GM19328 (cell line): ENCODE measurements around the gene PTGIR.

ENCODE experiments used
- ATAC-seq: cut with Tn5 transposase; IDR thresholded peaks from one replicate; pipeline ENCODE4 v1.9.1; 2021; ENCODE audit warnings: mild to moderate bottlenecking, moderate library complexity; ENCODE audit not compliant: unreplicated experiment

The PTGIR gene

GRCh38 chr19:46616631-46617322 lies 8.1 kb downstream of the PTGIR start:
- no peak for ATAC-seq

GRCh38 chr19:46615966-46616365 lies 8.9 kb downstream of the PTGIR start:
- no peak for ATAC-seq

- ATAC-seq: no peak
Observed at GRCh38 chr19:46614114-46614722, 10.7 kb downstream of the PTGIR start.

GRCh38 chr19:46613525-46613924 lies 11.4 kb downstream of the PTGIR start:
- no peak for ATAC-seq

- ATAC-seq: no peak
Observed at GRCh38 chr19:46611776-46612175, 13.1 kb downstream of the PTGIR start.

- no peak for ATAC-seq
Observed at GRCh38 chr19:46610851-46611770, 13.8 kb downstream of the PTGIR start.

- ATAC-seq: no peak
Observed at GRCh38 chr19:46610413-46610775, 14.5 kb downstream of the PTGIR start.

GRCh38 chr19:46609511-46610412 lies 15.1 kb downstream of the PTGIR start:
- no peak for ATAC-seq

GRCh38 chr19:46608581-46609345 lies 16.1 kb downstream of the PTGIR start:
- no peak for ATAC-seq

- ATAC-seq: no peak
Observed at GRCh38 chr19:46608178-46608577, 16.7 kb downstream of the PTGIR start.

- ATAC-seq: no peak
Observed at GRCh38 chr19:46607448-46607841, 17.4 kb downstream of the PTGIR start.

- ATAC-seq: no peak
Observed at GRCh38 chr19:46606681-46607447, 18.0 kb downstream of the PTGIR start.

- ATAC-seq: no peak
Observed at GRCh38 chr19:46606019-46606418, 18.9 kb downstream of the PTGIR start.

- no peak for ATAC-seq
Observed at GRCh38 chr19:46605356-46605821, 19.5 kb downstream of the PTGIR start.

- no peak for ATAC-seq
Observed at GRCh38 chr19:46604781-46605355, 20.0 kb downstream of the PTGIR start.

GRCh38 chr19:46603752-46604231 lies 21.1 kb downstream of the PTGIR start:
- ATAC-seq: no peak

- no peak for ATAC-seq
Observed at GRCh38 chr19:46603195-46603637, 21.7 kb downstream of the PTGIR start.

GRCh38 chr19:46602392-46603194 lies 22.3 kb downstream of the PTGIR start:
- ATAC-seq: no peak
